SHP77 (cell line): ENCODE measurements around the gene TREML4.
"Not testable (repeated sequence)": the region's sequence is repeated elsewhere in the genome, so short reads cannot be mapped to it uniquely, and the experiment has no call there.

Experiments used
- DNase-seq, 2 experiments: peaks; one replicate each; lab custom pipeline; 2025; lab: John Stamatoyannopoulos, UW

TREML4 gene

DNA sequence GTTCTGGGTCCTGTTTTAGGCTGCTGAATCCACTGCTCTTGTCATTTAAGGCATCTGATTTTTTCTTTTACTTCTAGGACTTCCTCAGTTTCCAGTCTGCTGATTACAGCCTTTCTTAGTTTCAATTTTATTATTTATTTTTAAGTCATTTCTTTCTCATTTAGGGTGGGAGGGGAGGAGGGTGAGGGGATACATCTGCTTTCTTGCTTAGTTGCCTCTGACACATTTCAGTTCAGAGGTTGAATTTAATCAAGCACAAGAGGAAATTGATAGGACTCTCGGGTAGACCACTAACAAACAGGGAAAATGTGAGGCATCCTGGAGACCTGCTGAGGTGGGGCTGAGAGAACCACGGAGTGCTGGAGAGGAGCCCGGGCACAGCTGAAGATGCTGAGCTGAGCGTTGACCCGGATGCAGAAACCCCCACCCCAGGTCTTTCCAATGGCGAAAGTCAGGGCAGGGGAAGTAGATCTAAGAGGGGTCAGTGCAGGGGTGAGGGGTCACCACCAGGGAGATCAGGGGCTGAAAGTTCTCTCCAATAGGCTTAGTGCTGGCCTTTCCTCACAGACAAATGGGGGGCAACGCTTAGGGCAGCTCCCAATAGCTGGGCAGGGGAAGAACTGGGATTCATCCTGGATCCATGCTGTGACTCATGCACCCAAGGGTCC lies 19.6 kb upstream of the TREML4 start:
- DNase-seq = no peak

DNA sequence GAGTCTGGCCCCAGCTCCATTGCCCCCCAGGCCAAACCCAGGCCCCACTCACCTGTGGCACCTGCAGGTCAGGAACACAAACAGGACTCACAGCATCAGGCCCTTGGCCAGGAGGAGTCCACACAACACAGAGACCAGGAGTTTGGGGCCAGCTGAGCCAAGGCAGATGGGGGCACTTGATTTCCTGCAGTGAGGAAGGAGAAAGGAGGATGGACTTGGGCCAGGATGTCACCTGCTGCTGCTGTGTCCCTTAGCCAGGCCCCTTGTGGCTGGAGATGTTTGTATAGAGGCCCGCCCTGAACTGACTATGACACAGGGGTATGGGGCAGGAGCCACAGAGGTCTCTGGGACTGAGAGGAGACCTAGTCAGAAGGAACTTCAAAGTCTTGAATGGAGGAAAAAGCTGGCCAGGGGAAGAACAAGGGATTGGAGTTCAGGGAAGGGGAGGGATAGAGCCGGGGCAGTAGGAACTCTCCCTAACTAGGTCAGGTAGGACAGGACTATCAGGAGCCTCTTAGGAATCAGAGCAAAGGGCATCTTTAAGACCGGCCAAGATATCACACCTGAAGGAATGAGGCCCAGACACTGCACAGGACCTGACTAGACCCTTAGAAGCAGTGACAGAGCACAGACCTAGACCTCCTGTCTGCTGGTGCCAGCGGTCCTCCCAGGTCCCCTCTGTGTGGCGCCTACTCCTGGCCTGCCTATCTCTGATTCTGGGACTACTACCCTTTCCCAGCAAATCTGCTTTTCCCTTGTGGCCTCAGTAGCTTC lies 18.4 kb upstream of the TREML4 start:
- no peak for DNase-seq

DNA sequence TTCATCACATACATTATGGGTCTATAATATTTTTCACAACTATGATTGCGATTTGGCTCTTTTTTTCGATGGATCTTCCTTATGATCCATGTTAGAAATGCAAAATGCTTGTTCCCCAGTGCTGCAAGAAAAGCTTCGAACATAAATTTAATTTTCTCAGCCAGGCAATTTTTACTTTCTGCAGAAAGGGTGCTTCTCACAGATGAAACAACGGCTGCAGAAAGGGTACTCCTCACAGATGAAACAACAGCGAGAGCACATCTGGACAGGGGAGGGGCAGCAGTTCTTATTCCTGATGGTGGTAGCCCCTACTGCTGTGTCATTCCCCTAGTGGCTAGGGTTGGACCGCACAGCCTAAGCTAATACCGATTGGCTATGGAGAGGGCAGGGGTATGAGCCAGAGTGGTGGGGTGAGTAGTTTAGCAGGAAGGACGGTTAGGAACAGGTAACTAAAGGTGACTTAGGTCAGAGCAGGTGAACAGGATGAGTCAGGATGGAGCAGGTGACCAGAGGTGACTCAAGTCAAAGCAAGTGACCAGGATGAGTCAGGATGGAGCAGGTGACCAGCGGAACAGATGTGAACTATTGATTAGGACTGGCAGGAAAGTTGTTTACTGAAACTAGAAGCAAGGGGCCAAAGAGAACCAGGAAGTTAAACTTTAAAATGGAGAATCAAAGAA lies 13.4 kb upstream of the TREML4 start:
- no peak for DNase-seq

DNA sequence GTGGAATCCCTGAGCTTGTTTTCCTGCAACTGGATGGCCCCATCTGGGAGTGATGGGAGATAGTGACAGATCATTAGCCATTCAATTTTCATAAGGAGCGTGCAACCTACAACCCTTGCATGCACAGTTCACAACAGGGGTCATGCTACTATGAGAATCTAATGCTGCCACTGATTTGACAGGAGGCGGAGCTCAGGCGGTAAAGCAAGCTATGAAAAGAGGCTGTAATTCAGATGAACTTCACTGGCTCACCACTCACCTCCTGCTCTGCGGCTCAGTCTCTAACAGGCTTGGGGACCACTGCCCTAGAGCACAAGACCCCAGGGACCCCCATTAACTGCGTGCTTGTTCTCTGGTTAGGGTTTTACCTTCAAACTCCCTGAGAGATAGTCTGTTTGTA lies 12.4 kb upstream of the TREML4 start:
- DNase-seq = no peak

DNA sequence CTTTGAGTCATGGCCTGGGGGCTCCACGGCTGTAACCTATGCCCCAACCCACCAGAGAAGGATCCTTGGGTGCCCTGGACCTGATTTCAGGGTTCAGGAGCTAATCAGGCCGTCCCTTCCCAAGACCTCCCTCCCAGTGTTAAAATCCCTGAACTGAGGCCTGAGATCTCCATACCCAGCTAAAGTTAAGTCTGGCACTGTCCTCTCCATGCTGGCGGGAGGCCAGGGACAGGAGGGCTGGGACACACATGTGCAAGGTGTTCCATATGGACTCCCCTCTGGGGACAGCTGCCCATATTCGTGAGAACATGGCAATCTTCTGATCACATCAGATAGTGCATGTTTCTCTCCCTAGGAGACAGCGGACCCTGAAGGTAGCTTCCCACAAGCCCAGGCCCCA lies 11.5 kb upstream of the TREML4 start:
- DNase-seq = no peak

DNA sequence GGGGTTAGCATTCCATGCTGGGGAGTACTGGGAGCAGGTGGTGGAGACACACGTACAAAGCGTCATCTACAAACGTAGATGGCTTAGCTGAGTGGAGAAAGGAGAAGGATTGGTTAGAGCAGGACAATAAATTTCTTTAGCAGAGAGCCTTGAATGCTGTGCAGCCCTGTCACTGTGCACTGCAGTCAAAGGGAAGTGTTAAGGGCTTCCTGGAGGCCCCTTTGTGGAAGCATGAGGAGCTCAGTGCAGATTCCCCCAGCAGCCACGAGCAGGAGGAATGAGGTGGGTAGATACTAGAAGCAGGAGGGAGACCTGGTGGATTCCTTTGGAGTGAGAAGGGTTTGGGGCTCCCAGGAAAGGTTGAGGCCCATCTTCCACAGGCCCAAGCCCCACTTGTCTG lies 6.1 kb upstream of the TREML4 start:
- DNase-seq = no peak

DNA sequence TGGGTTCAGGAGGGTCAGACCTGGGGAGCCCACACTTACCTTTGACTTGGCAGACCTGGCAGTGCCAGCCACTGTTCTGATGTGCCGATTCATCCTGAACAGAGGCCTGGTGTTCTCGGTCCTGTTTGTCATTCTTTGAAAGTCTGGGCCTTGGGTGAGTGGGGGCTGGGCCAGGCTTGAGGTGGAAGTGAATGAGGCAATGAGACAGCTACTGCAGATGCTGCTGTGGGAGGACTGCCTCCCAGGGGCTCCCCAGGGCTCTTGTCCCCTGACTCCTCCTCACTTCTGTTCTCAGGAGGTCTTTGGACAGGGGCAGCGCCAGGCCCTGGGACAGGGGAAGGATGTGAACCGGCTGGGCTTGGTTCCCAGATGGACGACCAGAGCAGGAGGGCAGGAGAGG lies 5.6 kb upstream of the TREML4 start:
- DNase-seq = no peak

DNA sequence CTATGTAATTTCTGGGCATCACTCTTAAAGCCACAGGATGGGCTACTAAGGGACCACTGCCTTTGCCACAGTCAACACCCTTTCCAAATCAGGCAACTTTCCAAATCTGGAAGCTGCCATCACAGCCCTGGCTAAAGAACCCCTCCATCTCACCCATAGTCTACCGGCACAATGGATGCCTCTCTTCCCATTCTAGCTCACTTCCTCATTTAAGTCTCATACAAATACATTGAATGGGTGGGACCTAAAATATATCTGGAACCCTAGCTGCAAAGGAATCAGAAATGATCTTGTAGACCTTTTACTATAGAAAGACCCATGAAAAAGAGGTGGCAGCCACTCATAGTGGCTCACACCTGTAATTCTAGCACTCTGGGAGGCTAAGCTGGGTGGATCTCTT lies 3.3 kb upstream of the TREML4 start:
- DNase-seq = no peak

DNA sequence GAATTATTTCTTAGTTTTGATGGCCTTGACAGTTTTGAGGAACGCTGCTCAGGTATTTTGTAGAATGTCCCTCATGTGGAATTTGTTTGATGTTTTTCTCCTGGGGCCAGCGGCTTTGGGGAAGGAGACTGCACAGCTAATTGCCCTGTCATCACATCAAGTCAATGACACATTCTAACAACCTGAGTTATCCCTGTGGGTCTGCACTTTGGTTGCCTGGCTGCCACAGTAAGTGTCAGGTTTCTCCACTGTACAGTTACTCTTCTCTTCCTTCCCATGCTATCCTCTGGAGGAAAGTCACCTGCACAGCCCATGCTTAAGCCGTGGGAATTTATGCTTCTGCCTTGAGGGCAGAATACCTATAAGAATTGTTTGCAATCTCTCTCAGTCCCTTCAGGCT lies 1.4 kb upstream of the TREML4 start:
- DNase-seq = no peak

DNA sequence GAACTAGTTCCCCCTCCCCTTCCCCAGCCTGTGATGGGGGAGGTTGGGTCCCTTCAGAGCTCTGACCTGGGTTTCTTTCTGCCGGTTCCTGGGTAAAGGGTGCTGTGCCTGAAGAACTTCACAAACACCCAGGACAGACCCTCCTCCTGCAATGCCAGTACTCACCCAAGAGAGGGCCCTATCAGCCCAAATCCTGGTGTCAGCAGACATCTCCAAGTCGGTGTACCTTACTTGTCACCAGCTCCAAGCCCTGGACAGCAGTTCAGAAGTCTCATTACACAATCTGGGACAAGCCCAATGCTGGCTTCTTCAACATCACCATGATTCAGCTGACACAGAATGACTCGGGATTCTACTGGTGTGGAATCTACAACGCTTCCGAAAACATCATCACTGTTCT lies 467 bp downstream of the TREML4 start:
- DNase-seq = no peak

DNA sequence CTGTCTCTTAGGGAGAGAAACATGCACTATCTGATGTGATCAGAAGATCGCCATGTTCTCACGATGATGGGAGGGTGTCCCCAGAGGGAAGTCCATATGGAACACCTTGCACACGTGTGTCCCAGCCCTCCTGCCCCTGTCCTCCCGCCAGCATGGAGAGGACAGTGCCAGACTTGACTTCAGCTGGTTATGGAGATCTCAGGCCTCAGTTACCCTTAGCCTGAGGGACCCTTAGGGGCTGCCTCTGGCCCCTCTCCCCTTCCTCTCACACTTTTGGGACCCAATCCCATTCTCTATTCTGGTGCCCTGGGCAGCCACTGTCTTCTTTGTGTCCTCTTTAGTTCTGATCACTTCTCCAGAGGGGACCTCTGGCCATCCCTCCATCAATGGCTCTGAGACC lies 1.6 kb downstream of the TREML4 start:
- DNase-seq = no peak

DNA sequence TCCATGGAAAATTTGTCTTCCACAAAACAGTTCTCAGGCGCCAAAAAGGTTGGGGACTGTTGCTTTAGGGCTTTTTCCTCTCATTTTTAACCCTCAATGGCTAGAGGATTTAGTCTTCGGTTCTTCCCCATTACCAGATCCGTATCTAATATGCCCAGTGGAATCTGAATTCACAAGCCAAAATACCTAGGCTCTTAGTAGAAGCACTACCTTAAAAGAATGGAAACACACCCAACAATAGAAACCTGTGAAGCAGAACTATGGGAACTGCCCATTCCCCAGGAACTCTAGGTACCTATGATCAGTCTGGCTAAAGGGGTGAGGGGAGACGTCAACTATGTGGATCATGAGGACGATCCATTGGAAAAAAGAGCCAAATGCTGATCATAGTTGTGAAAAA lies 3.1 kb downstream of the TREML4 start:
- no peak for DNase-seq

DNA sequence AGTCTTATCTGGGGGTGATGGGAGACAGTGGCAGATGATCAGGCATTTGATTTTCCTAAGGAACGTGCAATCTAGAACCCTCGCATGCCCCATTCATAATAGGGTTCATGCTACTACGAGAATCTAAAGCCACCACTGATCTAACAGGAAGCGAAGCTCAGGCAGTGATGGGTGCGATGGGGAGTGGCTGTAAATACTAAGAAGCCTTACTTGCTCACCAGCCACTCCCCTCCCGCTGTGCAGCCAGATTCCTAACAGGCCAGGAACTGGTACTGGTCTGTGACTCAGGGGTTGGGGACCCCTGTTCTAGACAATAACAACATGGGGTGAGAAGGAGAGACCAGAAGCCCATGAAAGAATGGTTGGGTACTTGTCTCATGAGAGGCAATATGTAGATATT lies 4.5 kb downstream of the TREML4 start:
- no peak for DNase-seq

DNA sequence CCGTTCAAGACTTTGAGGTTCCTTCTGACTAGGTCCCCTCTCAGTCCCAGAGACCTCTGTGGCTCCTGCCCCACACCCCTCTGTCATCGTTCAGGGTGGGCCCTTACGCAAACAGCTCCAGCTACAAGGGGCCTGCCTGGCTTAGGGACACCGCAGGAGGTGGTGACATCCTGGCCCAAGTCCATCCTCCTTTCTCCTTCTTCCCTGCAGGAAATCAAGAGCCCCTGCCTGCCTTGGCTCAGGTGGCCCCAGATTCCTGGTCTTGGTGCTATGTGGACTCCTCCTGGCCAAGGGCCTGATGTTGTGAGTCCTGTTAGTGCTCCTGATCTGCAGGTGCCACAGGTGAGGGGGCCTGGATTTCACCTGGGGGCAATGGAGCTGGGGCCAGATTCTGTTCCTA lies 8.1 kb downstream of the TREML4 start:
- no peak for DNase-seq

DNA sequence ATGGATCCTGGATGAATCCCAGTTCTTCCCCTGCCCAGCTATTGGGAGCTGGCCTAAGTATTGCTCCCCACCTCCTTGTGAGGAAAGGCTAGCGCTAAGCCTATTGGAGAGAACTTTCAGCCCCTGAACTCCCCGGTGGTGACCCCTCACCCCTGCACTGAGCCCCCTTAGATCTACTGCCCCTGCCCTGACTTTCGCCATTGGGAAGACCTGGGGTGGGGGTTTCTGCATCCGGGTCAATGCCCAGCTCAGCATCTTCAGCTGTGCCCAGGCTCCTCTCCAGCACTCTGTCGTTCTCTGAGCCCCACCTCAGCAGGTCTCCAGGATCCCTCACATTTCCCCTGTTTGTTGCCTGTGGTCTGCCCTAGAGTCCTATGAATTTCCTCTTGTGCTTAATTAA lies 9.0 kb downstream of the TREML4 start:
- no peak for DNase-seq

DNA sequence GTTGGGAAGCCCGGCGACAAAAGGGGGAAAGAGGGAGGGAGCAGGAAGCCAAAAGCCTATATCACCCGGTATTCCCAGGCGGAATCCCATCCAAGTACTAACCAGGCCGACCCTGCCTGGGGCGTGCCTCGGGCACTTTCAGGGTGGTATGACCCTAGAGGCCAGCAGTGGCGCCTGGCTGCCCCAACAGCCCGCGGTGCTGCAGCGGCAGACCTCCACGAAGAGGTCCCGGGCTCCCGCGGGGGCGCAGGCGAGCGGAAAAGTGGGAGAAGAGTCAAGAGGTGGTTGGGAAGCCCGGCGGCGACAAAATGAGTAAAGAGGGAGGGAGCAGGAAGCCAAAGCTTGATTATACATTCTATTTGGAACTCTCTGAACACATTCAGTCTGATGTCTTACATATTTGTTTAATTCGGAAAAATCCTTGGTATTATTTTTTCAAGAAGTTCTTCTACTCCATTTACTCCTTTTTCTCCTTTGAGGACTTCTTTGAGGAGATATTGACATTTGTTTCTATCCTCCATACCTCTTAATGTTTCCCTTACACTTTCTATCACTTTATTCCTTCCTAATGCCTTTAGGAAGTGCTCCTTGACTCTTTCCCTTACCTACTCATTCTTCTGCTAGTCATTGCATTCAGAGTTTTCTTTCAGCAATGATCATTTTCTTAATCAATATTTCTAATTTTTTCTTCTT lies 11.5 kb downstream of the TREML4 start:
- no peak for DNase-seq

DNA sequence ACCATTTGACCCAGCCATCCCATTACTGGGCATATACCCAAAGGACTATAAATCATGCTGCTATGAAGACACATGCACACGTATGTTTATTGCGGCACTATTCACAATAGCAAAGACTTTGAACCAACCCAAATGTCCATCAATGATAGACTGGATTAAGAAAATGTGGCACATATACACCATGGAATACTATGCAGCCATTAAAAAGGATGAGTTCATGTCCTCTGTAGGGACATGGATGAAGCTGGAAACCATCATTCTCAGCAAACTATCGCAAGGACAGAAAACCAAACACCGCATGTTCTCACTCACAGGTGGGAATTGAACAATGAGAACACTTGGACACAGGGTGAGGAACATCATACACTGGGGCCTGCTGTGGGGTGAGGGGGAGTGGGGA lies 18.4 kb downstream of the TREML4 start:
- not testable (repeated sequence) for DNase-seq

DNA sequence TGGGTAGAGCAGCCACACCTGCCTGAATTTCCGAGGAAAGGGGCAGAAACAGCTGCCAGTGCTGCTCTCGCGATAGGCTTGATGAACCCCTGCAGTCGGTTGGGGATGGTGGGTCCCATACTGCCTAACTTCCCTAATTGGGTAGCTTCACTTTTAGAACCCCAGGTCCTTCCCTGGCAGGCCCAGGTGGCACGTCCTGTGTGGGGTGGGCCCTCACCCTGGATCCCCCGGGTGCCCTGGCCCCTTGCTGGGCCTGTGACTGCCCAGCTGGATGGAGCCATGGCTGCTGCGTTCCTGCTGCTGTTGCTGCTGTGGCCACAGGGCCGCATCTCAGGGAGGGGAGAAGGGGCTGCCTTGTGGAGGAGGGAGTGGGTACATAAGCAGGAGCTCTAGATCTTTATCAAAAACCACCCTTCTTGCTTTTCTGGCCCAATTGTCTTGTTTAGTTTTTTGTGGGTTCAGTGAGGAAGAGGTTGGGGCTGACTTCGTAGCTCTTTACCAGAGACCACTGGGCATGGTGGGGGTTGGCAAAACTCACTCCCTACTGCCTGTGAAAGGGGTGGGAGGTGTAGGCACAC lies 19.2 kb downstream of the TREML4 start:
- no peak for DNase-seq

DNA sequence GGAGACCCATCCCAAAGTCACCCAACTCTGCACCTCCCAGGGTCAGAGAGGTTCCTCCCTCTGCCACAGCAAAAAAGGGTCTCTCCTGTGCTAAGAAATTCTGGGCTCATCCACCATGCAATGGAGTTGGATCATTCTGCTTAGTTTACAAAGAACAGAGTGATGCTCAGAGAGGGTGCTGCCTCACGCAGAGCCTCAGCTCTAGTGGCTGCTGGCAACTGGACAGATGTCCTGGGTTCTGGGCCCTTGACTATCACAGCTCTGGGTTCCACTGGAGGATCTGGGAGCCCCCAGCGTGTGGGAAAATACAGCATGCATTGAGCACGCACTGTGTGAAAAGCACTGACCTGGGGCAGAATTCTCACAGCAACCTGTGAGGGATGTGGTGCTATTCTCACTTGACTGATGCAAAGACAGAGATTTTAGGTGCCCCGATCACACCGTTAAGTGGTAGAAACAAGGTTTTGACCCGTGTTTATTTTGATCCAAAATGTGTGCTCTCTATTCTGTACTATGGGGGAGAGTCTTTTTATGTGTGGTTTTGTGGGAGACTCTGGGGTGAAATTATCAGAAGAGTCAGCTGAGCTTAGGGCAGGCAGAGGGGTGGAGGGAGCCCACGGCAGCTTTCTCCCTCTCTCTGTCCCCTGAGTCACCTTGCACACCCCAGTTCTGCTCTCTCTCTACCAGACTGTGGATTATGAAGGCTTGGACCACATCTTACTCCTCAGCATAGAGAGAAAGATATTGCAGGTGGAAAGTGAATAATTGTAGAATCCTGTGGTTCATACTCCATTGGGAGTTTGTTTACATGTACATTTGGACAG lies 19.9 kb downstream of the TREML4 start:
- no peak for DNase-seq

DNA sequence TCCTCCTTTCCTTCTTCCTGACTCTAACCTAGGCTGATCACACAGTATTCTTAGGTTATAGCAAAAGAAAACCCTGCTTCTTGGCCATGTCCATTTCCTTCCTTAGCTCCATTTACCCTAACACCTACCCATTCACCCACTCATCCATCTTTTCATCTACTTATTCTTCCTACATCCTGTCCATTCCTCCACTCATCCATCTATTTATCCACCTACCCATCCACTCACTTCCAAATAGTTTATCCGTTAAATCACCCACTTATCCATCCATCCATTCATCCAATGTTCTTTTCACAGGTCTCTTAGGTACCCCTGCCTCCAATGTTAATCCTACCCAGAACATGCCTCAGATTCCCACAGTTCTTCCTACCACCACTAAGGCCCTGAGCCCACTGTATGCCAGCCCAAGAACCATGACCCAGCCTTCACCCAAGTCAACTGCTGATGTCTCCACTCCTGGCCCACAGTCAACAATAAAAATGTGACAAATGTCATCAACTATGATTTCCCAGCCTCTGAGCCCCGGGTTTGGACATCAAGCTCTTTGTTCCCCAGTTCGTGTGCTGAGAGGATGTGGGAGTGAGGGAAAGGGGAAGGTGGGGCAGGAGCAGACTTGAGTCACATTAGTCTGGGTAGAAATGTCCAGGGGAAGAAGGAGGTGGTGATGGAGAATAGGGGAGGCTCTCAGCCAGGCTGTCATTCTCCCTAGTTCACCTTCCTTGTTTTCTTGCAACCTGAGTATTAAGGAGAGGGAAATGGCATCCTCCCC lies 24.4 kb downstream of the TREML4 start:
- no peak for DNase-seq

DNA sequence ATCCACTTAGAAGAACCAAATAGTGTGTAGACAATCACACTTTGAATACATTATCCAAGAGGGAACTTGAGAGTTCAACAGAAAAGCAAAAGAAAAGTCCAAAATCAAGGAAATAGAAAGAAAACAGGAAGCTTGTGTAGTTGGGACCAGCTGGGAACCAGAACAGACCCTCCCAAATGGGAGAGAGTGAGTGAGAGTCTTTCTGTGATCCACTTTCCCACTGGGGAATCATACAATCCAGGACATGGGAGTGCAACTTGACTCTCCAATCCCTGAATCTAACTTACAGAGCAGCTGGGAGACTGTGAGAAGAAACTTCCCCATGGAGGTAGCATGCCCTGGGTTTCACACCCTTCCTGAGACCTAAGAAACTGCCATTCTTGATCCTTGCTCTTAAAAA lies 27.0 kb downstream of the TREML4 start:
- no peak for DNase-seq
